Measurements from ENCODE around the gene HNRNPA2B1.

DNA sequence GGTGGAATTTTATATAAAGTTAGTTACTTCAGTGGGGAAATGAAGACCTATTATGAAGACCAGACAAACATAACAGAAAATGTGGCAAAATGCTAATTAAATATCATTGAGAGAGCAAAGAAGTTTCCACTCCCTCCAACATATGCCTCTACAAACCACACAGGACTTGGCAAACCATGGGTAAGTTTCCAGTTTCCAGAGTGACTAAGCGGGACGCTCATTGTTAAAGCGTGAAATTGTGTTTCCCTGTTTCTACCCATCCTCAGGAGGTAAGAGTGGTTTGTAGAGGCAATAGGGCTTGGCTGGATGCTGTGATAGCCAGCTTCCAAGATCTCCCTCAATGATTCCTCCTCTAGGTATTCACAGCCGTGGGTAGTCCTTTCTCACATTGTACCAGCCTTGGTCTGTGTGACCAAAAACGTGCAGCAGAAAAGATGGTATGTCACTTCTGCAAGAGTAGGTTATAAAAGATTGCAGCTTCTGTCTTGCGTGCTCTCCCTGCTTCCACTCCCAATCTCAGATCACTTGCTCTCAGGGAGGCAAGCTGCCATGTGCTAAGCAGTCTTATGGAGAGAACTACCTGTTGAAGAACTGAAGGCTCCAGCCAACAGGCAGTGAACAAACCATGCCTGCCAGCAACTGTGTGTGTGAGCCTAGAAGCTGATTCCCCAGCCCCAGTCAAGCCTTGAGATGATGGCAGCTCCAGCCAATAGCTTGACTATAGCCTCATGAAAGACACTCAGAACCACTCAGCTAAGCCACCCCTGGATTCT lies 36.7 kb upstream of the HNRNPA2B1 start:
- TF ChIP-seq, protein P1, sequence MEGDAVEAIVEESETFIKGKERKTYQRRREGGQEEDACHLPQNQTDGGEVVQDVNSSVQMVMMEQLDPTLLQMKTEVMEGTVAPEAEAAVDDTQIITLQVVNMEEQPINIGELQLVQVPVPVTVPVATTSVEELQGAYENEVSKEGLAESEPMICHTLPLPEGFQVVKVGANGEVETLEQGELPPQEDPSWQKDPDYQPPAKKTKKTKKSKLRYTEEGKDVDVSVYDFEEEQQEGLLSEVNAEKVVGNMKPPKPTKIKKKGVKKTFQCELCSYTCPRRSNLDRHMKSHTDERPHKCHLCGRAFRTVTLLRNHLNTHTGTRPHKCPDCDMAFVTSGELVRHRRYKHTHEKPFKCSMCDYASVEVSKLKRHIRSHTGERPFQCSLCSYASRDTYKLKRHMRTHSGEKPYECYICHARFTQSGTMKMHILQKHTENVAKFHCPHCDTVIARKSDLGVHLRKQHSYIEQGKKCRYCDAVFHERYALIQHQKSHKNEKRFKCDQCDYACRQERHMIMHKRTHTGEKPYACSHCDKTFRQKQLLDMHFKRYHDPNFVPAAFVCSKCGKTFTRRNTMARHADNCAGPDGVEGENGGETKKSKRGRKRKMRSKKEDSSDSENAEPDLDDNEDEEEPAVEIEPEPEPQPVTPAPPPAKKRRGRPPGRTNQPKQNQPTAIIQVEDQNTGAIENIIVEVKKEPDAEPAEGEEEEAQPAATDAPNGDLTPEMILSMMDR (IDR thresholded peaks at IDR 0.05): no peak
- TF ChIP-seq POLR2A (IDR thresholded peaks at IDR 0.05) (no peak), EP300 (IDR thresholded peaks at IDR 0.05; ENCODE audit: low read depth) (no peak)

Measured in transverse colon (tissue), 3 donors.